ENCODE results near the gene PITRM1. TPM values are rescaled to one million over a fixed set of nuclear protein-coding genes. Genes with fewer than 3 reads are reported as not detected.

The PITRM1 gene
- total RNA-seq, 2 donors from 2014 or later = 43.7 to 52.3 TPM

GRCh38 chr10:3093996-3094395 is 78.6 kb downstream of the PITRM1 start:
- no peaks in the 10 kb centered on the region for H3K9me3 ChIP-seq
- peaks cover 14% of the 10 kb centered on the region for H3K4me1 ChIP-seq
- H3K9ac ChIP-seq (ENCODE audit: low read depth in 2 of 2, low read length in 2 of 2) = no peak overlapping the region
- no peak overlapping the region for H3K4me3 ChIP-seq
- no peak overlapping the region for H3K27ac ChIP-seq
- no peaks in the 10 kb centered on the region for H3K36me3 ChIP-seq
- DNase-seq = no peak
- no peaks in the 10 kb centered on the region for H3K27me3 ChIP-seq
- intact Hi-C loops (cut with DNase I) = no loop called here
- TF ChIP-seq CTCF (IDR thresholded peaks at IDR 0.05) = no peak

GRCh38 chr10:3091921-3092320 is 80.7 kb downstream of the PITRM1 start:
- TF ChIP-seq CTCF (IDR thresholded peaks at IDR 0.05) = no peak
- Histone ChIP-seq H3K27me3 (no peaks in the 10 kb centered on the region), H3K9me3 (no peaks in the 10 kb centered on the region), H3K36me3 (no peaks in the 10 kb centered on the region), H3K9ac (ENCODE audit: low read depth in 2 of 2, low read length in 2 of 2) (no peak overlapping the region), H3K27ac (no peak overlapping the region), H3K4me1 (peaks cover 14% of the 10 kb centered on the region), H3K4me3 (no peak overlapping the region)
- intact Hi-C loops (cut with DNase I) = no loop called here
- DNase-seq = no peak

- H3K36me3 ChIP-seq = no peaks in the 10 kb centered on the region
- H3K9ac ChIP-seq (ENCODE audit: low read depth in 2 of 2, low read length in 2 of 2) = no peak overlapping the region
- H3K27ac ChIP-seq = no peak overlapping the region
- H3K4me3 ChIP-seq = no peak overlapping the region
- peak; percentile 54 for DNase-seq
- intact Hi-C loops (cut with DNase I) = no loop called here
- no peak for TF ChIP-seq CTCF (IDR thresholded peaks at IDR 0.05)
- no peaks in the 10 kb centered on the region for H3K27me3 ChIP-seq
- H3K9me3 ChIP-seq = no peaks in the 10 kb centered on the region
- peaks cover 12% of the 10 kb centered on the region for H3K4me1 ChIP-seq
These were observed 81.4 kb downstream of the PITRM1 start for GRCh38 chr10:3090914-3091787.

GRCh38 chr10:3090388-3090787 is 82.2 kb downstream of the PITRM1 start:
- Histone ChIP-seq H3K27ac (no peak overlapping the region), H3K4me3 (no peak overlapping the region), H3K4me1 (peaks cover 8% of the 10 kb centered on the region), H3K9me3 (no peaks in the 10 kb centered on the region), H3K36me3 (no peaks in the 10 kb centered on the region), H3K9ac (ENCODE audit: low read depth in 2 of 2, low read length in 2 of 2) (no peak overlapping the region), H3K27me3 (no peaks in the 10 kb centered on the region)
- DNase-seq = no peak
- intact Hi-C loops (cut with DNase I) = no loop called here
- no peak for TF ChIP-seq CTCF (IDR thresholded peaks at IDR 0.05)

Other genes with a start within 250 kb of the PITRM1 start
- 100 to 1,000 TPM; 134 to 209 TPM for gene PFKP, start 105.2 kb downstream of the PITRM1 start, total RNA-seq